Measurements from ENCODE around the gene ADISSP. TPM values are rescaled to one million over a fixed set of nuclear protein-coding genes. Genes with fewer than 3 reads are reported as not detected.

Gene ADISSP
- total and polyA plus RNA-seq, 2 of the 13 experiments (the other 11 are each of a cell fraction or from before 2014, with no cell fraction given): 38.3 to 90.6 TPM

DNA sequence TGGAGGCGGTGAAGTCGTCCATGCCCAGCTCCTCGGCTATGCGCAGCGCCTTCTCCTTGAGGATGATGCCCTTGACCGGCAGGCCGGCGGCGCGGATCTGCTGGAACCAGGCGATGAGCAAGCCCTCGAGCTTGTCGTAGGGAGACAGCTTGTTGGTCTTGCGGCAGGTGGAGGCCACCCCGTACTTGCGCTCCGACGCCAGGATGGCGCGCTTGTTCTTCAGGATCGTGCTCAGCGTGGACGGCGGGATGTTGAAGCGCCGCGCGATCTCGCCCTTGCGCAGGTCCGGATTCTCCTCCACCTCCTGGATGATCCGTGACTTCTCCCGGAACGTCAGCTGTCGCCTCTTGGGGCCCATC, 18.6 kb upstream of the ADISSP start (continued):
- TF ChIP-seq, protein P1, sequence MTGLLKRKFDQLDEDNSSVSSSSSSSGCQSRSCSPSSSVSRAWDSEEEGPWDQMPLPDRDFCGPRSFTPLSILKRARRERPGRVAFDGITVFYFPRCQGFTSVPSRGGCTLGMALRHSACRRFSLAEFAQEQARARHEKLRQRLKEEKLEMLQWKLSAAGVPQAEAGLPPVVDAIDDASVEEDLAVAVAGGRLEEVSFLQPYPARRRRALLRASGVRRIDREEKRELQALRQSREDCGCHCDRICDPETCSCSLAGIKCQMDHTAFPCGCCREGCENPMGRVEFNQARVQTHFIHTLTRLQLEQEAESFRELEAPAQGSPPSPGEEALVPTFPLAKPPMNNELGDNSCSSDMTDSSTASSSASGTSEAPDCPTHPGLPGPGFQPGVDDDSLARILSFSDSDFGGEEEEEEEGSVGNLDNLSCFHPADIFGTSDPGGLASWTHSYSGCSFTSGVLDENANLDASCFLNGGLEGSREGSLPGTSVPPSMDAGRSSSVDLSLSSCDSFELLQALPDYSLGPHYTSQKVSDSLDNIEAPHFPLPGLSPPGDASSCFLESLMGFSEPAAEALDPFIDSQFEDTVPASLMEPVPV (CRISPR knock-in tag; IDR thresholded peaks at IDR 0.05): no peak
- TF ChIP-seq SMAD3 (CRISPR knock-in tag; IDR thresholded peaks at IDR 0.05): 0 out of 2 replicates have a peak, but pooled peaks have one; percentile 8
- no peak for TF ChIP-seq ZNF703 (CRISPR knock-in tag; IDR thresholded peaks at IDR 0.05; ENCODE audit: borderline replicate concordance)
- no peak for TF ChIP-seq PRMT3 (CRISPR knock-in tag; IDR thresholded peaks at IDR 0.05; ENCODE audit: borderline replicate concordance, low read depth)
- TF ChIP-seq KAT8 (CRISPR knock-in tag; IDR thresholded peaks at IDR 0.05): no peak
- TF ChIP-seq KDM4B (CRISPR knock-in tag; IDR thresholded peaks at IDR 0.05): no peak
- TF ChIP-seq ZNF432 (CRISPR knock-in tag; IDR thresholded peaks at IDR 0.05; ENCODE audit: borderline replicate concordance): no peak
- TF ChIP-seq ATF7 (IDR thresholded peaks at IDR 0.05): no peak
- no peak for TF ChIP-seq ATF7 (CRISPR knock-in tag; IDR thresholded peaks at IDR 0.05)
- no peak for TF ChIP-seq TCF7 (IDR thresholded peaks at IDR 0.05; ENCODE audit: low read depth)
- TF ChIP-seq EED (CRISPR knock-in tag; IDR thresholded peaks at IDR 0.05): no peak
- peak; percentile 70 for TF ChIP-seq TOPORS (CRISPR knock-in tag; IDR thresholded peaks at IDR 0.05)
- TF ChIP-seq, protein P2, sequence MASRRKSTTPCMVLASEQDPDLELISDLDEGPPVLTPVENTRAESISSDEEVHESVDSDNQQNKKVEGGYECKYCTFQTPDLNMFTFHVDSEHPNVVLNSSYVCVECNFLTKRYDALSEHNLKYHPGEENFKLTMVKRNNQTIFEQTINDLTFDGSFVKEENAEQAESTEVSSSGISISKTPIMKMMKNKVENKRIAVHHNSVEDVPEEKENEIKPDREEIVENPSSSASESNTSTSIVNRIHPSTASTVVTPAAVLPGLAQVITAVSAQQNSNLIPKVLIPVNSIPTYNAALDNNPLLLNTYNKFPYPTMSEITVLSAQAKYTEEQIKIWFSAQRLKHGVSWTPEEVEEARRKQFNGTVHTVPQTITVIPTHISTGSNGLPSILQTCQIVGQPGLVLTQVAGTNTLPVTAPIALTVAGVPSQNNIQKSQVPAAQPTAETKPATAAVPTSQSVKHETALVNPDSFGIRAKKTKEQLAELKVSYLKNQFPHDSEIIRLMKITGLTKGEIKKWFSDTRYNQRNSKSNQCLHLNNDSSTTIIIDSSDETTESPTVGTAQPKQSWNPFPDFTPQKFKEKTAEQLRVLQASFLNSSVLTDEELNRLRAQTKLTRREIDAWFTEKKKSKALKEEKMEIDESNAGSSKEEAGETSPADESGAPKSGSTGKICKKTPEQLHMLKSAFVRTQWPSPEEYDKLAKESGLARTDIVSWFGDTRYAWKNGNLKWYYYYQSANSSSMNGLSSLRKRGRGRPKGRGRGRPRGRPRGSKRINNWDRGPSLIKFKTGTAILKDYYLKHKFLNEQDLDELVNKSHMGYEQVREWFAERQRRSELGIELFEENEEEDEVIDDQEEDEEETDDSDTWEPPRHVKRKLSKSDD (CRISPR knock-in tag; IDR thresholded peaks at IDR 0.05; ENCODE audit: low read depth): peak; percentile 62; the same call in 1 of the 2 replicates
- 0 out of 2 replicates have a peak, but pooled peaks have one; percentile 4 for TF ChIP-seq EEA1 (CRISPR knock-in tag; IDR thresholded peaks at IDR 0.05; ENCODE audit: borderline replicate concordance)
- TF ChIP-seq TMF1 (CRISPR knock-in tag; IDR thresholded peaks at IDR 0.05; ENCODE audit: low read depth): no peak
- no peak for TF ChIP-seq HOXA5 (CRISPR knock-in tag; IDR thresholded peaks at IDR 0.05)
- TF ChIP-seq, protein P3, sequence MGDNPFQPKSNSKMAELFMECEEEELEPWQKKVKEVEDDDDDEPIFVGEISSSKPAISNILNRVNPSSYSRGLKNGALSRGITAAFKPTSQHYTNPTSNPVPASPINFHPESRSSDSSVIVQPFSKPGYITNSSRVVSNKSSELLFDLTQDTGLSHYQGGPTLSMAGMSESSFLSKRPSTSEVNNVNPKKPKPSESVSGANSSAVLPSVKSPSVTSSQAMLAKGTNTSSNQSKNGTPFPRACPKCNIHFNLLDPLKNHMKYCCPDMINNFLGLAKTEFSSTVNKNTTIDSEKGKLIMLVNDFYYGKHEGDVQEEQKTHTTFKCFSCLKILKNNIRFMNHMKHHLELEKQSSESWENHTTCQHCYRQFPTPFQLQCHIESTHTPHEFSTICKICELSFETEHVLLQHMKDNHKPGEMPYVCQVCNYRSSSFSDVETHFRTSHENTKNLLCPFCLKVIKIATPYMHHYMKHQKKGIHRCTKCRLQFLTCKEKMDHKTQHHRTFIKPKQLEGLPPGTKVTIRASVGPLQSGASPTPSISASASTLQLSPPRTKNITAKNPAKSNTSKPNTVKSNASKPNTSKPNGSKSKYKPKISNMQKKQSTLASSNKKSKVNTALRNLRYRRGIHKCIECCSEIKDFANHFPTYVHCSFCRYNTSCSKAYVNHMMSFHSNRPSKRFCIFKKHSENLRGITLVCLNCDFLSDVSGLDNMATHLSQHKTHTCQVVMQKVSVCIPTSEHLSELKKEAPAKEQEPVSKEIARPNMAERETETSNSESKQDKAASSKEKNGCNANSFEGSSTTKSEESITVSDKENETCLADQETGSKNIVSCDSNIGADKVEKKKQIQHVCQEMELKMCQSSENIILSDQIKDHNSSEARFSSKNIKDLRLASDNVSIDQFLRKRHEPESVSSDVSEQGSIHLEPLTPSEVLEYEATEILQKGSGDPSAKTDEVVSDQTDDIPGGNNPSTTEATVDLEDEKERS (CRISPR knock-in tag; IDR thresholded peaks at IDR 0.05): no peak
- no peak; the same call in 1 of the 2 replicates for TF ChIP-seq ZNF331 (CRISPR knock-in tag; IDR thresholded peaks at IDR 0.05)
- TF ChIP-seq, protein P4, sequence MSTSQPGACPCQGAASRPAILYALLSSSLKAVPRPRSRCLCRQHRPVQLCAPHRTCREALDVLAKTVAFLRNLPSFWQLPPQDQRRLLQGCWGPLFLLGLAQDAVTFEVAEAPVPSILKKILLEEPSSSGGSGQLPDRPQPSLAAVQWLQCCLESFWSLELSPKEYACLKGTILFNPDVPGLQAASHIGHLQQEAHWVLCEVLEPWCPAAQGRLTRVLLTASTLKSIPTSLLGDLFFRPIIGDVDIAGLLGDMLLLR (CRISPR knock-in tag; IDR thresholded peaks at IDR 0.05): no peak
- TF ChIP-seq, protein P5, sequence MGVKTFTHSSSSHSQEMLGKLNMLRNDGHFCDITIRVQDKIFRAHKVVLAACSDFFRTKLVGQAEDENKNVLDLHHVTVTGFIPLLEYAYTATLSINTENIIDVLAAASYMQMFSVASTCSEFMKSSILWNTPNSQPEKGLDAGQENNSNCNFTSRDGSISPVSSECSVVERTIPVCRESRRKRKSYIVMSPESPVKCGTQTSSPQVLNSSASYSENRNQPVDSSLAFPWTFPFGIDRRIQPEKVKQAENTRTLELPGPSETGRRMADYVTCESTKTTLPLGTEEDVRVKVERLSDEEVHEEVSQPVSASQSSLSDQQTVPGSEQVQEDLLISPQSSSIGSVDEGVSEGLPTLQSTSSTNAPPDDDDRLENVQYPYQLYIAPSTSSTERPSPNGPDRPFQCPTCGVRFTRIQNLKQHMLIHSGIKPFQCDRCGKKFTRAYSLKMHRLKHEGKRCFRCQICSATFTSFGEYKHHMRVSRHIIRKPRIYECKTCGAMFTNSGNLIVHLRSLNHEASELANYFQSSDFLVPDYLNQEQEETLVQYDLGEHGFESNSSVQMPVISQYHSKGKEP (CRISPR knock-in tag; IDR thresholded peaks at IDR 0.05): no peak
- no peak for TF ChIP-seq ZFYVE20 (CRISPR knock-in tag; IDR thresholded peaks at IDR 0.05; ENCODE audit: borderline replicate concordance, low read depth)
- no peak for TF ChIP-seq TSC22D2 (CRISPR knock-in tag; IDR thresholded peaks at IDR 0.05; ENCODE audit: borderline replicate concordance)

All from HepG2 (cell line).